ENCODE results near the gene SETD7. TPM values are rescaled to one million over a fixed set of nuclear protein-coding genes. Genes with fewer than 3 reads are reported as not detected.

SETD7 gene
- total RNA-seq, 1 donor from 2014 or later, result 63.3 TPM

DNA sequence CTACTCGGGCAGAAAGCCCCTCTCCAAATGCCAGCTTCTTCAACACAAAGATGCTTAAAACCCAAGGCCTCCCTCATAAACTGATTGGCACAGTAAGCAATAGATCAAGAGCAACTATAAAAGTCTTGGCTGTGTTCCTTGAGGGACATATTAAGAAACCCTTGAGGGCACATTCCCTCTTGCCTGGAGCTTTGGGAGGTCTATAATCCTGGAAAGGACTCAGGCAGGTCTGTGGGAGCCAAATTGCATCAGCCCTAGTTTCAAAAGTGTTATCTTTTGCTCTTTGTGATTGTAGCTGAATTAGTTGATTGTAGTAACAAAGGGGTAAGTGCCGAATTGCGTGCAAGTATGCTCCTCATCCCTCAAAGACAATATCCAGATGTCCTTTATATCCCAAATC lies 18.6 kb upstream of the SETD7 start:
- DNase-seq (ENCODE audit: low read depth in 2 of 2), result no peak

- DNase-seq (ENCODE audit: low read depth in 2 of 2), result no peak
These were observed 12.4 kb upstream of the SETD7 start for GRCh38 chr4:139568206-139568955.

- no peak for DNase-seq (ENCODE audit: low read depth in 2 of 2)
These were observed 11.3 kb upstream of the SETD7 start for GRCh38 chr4:139567159-139567870.

DNA sequence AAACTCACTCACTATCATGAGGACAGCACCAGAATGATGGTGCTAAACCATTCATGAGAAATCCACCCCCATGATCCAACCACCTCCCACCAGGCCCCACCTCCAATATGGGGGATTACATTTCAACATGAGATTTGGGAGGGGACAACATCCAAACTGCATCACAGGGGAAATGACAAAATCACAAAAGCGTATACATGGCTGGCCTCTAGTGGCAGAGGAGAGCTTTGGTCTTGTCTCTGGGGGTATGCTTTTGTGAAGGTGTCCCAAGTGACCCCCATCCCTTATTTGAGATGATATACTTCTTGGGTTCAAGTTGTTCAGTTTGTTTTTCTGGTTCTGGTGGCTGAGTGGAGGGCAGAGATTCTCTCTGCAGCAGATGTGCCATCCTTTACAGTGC lies 8.5 kb upstream of the SETD7 start:
- peak in 1 of 2 donors; percentile 16 for DNase-seq (ENCODE audit: low read depth in 2 of 2)

GRCh38 chr4:139563515-139563914 lies 7.5 kb upstream of the SETD7 start:
- no peak for DNase-seq (ENCODE audit: low read depth in 2 of 2)

DNA sequence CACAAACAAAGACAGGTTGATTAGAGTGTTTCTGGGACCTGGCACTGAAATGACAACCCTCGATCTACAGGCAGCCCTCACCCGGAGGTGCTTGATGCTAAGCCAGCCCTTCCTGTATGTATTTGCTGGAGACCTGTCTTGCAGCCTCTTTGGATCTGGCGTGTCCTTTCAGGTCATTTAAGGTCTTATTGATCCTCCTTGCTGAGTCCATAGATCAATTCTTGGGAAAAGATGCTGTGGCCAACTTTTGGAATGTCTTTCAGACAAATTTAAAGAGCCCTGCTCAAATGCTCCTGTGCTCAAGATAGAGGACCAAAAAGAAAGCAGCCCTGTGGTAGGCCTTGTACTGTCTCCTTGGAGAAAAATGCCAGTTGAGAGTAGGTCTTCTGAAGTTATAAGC lies 6.8 kb upstream of the SETD7 start:
- DNase-seq (ENCODE audit: low read depth in 2 of 2), result no peak

DNA sequence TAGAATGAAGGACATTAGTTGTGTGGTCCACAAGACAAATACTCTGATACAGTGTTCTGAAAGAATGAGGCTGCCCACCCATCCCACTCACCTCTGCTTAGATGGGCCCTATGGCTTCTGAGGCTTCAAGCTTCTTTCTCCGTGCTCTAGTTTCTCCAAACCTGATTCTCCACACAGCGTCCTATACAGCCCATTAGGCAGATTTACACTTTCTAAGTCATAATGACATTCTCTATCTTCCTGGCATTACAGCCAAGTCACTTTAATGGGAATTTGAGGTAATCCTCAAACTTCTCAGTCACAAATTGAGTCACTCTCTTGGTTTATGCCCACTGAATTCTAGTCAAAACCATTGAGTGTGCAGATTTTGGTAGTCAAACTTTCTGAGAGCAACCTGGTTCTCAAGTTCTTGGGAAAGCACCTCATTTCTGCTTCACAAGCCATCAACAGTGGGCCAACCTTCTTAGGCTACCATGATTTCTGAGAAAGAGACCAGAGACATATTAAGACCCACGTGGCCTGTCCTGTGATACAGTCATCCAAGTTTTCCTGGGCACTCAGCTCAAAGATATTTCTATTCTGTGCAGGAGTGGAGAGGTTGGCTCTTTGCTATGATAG lies 6.2 kb upstream of the SETD7 start:
- no peak for DNase-seq (ENCODE audit: low read depth in 2 of 2)

GRCh38 chr4:139560406-139561104 lies 4.5 kb upstream of the SETD7 start:
- DNase-seq (ENCODE audit: low read depth in 2 of 2), result peak; percentile 66 to 83

DNA sequence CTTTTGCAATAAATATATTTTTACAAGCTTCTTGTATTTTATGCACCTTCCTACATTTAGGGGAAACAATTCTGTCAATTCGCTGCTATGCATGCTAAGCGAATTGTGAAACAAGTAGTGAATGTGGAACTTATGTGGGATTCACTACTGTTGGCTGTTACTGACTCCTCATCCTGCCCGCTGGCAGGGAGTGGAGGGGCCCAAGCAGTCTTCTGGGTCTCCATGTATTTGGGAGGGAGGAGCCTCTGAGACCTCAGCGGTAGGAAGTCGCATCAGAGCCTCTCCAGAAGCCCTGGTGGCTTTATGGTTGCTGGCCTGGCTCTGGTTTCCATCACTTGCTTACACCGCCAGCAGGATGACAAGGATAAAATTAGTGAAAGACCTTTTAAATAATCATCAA lies 3.7 kb upstream of the SETD7 start:
- no peak for DNase-seq (ENCODE audit: low read depth in 2 of 2)

GRCh38 chr4:139559089-139559479 lies 3.1 kb upstream of the SETD7 start:
- no peak for DNase-seq (ENCODE audit: low read depth in 2 of 2)

DNA sequence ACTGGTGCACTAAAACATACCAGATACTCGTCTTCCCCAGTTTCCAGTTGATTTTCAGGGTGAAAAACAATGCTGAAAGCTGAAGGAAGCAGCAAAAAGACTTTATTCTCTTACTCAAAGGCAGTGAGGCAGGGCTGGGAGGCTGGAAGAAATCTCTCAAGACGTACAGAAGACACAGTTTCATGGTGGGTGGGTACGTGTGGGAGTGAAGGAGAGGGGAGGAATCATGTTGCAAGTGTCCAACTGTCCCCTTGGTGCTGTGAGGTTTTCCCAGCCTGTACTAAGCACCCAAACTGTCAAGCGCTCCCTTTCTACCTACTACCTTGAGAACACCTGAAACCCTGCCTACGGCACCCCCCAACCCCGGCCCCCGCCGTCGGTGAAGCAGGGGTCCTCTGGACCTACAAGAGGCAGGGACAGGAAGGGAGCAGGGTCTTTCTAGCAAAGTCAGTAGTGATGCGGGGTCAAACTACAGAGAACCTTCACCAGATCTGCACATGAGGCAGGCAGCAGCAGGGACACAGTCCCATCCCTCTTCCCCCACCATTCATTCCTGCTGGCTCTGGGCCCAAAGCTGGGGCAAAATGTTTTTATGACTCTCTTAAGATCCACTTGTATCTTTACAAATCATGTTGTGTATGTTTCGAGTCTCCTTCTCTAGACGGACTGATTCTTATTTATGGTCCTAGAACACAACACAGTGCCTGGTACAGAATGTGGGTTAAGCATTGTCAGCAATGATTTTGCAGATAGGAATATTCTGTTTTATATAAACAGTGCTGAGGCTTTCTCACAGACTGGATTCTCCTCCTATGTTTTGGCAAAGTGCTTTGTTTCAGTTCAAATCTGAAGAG lies 2.4 kb upstream of the SETD7 start:
- no peak for DNase-seq (ENCODE audit: low read depth in 2 of 2)

DNA sequence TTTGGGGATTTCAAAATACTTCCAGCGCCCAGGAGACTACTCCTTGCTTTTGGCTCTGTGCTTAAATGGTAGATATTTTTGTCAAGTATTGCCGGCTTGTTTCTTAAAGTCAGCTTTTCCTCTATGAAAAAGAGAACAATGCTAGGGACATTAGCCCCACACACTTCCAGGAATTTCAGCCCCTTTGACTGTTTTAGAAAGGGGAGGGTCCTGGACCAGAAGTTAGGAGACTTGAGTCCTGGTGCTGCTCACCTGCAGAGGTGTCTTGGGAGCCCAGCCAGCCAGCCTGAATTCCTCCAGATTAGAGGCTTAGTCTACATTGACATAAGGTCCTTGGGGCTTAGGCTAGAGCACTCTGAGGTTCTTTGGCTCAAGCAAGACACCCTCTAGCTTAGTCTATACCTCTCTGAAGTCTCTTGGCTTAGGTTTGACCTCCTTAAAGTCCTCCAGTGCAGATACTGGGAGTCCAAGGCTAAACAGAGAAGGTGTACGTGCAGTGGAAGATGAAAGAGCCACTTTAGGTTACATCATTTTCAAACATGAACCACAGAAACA lies 1.6 kb upstream of the SETD7 start:
- DNase-seq (ENCODE audit: low read depth in 2 of 2), result no peak

GRCh38 chr4:139556724-139557555 lies 921 bp upstream of the SETD7 start:
- DNase-seq (ENCODE audit: low read depth in 2 of 2), result peak; percentile 39 to 62

- peak in 1 of 2 donors; percentile 54 for DNase-seq (ENCODE audit: low read depth in 2 of 2)
These were observed 331 bp downstream of the SETD7 start for GRCh38 chr4:139555705-139556070.

- peak; percentile 96 for DNase-seq (ENCODE audit: low read depth in 2 of 2)
These were observed 920 bp downstream of the SETD7 start for GRCh38 chr4:139554893-139555704.

- DNase-seq (ENCODE audit: low read depth in 2 of 2), result no peak
These were observed 1.5 kb downstream of the SETD7 start for GRCh38 chr4:139554642-139554892.

DNA sequence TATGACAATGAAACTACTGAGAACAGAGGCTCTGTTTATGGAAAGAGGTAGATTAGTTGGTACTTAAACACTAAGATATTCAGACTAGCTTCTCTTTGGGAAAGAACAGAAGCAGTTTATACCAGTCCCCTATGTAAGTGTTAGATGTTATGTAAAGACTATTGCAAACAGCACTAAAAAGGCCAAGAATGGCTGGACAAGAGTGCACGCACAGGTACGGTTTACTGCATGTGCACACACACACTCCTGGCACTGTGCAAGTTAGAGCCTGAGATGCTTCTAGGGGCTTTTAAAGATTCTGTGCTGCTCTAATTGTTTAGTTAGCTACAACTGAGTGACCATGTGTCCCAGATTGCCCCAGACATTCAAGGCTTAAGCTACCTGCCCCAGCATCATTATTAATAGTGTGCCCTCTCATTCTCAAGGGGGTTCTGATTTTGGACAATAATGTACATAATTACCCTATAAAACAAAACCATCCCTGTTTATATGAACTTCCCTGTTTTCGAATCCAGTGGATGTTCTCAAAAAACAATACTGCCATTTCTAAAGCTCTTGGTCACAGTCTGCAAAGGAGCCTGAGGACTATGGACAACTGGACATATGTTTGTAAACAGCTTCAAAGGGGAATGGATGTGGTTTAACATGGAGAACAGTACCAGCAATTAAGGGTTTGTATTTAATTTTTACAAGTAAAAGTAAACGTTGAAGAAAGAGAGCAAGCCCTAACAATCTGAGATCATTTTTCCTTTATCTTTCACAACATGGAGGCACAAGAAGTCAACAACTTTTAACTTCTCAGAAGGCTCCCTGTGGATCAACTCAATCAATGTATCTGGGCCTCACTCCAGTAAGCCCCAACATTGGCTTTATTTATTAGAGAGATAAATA lies 2.0 kb downstream of the SETD7 start:
- peak in 1 of 2 donors; percentile 7 for DNase-seq (ENCODE audit: low read depth in 2 of 2)

Measured in lung microvascular endothelial cell (primary cell).